Natural killer cell (primary cell): Measurements from ENCODE around the gene ANKRD52. TPM values are rescaled to one million over a fixed set of nuclear protein-coding genes. Genes with fewer than 3 reads are reported as not detected.

Experiments
- ATAC-seq, 3 donors: fragments of 150-1000 bp in 2 of 3; fragments of 200-7000 bp in 1 of 3; cut with Tn5 transposase; 1 replicate in 1 of 3; 2 replicates in 2 of 3; pipeline ENCODE4 v1.10.0; 2021; ENCODE audit warnings: mild to moderate bottlenecking in 2 of 3, moderate library complexity in 2 of 3
- DNase-seq, 2 donors: peaks; one replicate each; pipeline versions ENCODE4 v3.0.0 to v3.0.0-alpha.2; 2013 to 2021; ENCODE audit warnings: mixed read lengths in 1 of 2
- H3K27ac ChIP-seq: one replicate; pipeline ENCODE4 v1.5.1; 2013; ENCODE audit warnings: mild to moderate bottlenecking, low read length
- H3K27me3 ChIP-seq: one replicate; pipeline ENCODE4 v1.6.1; 2013; ENCODE audit warnings: low read length; ENCODE audit not compliant: control insufficient read depth, insufficient read depth
- H3K36me3 ChIP-seq: one replicate; pipeline ENCODE4 v1.6.1; 2013; ENCODE audit warnings: low read length; ENCODE audit not compliant: control insufficient read depth, insufficient read depth
- H3K4me1 ChIP-seq: one replicate; pipeline ENCODE4 v1.6.1; 2013; ENCODE audit warnings: low read length; ENCODE audit not compliant: control insufficient read depth, insufficient read depth
- H3K4me3 ChIP-seq: one replicate; pipeline ENCODE4 v1.5.1; 2013; ENCODE audit warnings: low read length
- H3K9me3 ChIP-seq: one replicate; pipeline ENCODE4 v1.6.1; 2013; ENCODE audit warnings: low read length; ENCODE audit not compliant: control insufficient read depth, insufficient read depth
- H3K27ac Mint-ChIP-seq, 2 donors: one replicate each; pipeline ENCODE4 v1.8.0; 2022; ENCODE audit warnings: mild to moderate bottlenecking in 2 of 2, mixed read lengths in 2 of 2, moderate library complexity in 1 of 2
- H3K27me3 Mint-ChIP-seq, 2 donors: one replicate each; pipeline ENCODE4 v1.8.0; 2022; ENCODE audit warnings: low read depth in 2 of 2, mixed read lengths in 2 of 2
- H3K36me3 Mint-ChIP-seq: one replicate; pipeline ENCODE4 v1.8.0; 2022; ENCODE audit warnings: mixed read lengths
- H3K4me1 Mint-ChIP-seq, 2 donors: one replicate each; pipeline ENCODE4 v1.8.0; 2022; ENCODE audit warnings: mixed read lengths in 2 of 2
- H3K4me3 Mint-ChIP-seq: one replicate; pipeline ENCODE4 v1.8.0; 2022; ENCODE audit warnings: mild to moderate bottlenecking, moderate library complexity, mixed read lengths
- H3K9me3 Mint-ChIP-seq, 2 donors: one replicate each; pipeline ENCODE4 v1.8.0; 2022; ENCODE audit warnings: mixed read lengths in 2 of 2
- WGBS: methylation state at CpG from one replicate; pipeline ENCODE4 v1.1.7; 2013; ENCODE audit warnings: missing lambda C conversion rate; ENCODE audit not compliant: insufficient coverage; 5-methylcytosine and 5-hydroxymethylcytosine counted together
- intact Hi-C: fragments of 100-400 bp; cut with micrococcal nuclease; formaldehyde crosslinking; loops from one replicate; pipeline ENCODE4 v1.14.2; 2022
- total RNA-seq, 4 donors: library from RNA; stranded (reverse); fragments of 120-200 nt in 1 of 4; gene quantifications; one replicate each; pipeline versions ENCODE4 v1.2.3 to v1.2.4, GENCODE V29; 2013 to 2022
- TF ChIP-seq, protein P1 (sequence below): fragments of 200-600 bp; IDR thresholded peaks from one replicate; pipeline ENCODE4 v1.8.0; 2022; ENCODE audit warnings: antibody characterized with exemption

Gene ANKRD52
- total RNA-seq, 3 donors from 2014 or later (not counting 1 experiment from before 2014, with no cell fraction given): 34.1 to 52.2 (median 51.4) TPM

DNA sequence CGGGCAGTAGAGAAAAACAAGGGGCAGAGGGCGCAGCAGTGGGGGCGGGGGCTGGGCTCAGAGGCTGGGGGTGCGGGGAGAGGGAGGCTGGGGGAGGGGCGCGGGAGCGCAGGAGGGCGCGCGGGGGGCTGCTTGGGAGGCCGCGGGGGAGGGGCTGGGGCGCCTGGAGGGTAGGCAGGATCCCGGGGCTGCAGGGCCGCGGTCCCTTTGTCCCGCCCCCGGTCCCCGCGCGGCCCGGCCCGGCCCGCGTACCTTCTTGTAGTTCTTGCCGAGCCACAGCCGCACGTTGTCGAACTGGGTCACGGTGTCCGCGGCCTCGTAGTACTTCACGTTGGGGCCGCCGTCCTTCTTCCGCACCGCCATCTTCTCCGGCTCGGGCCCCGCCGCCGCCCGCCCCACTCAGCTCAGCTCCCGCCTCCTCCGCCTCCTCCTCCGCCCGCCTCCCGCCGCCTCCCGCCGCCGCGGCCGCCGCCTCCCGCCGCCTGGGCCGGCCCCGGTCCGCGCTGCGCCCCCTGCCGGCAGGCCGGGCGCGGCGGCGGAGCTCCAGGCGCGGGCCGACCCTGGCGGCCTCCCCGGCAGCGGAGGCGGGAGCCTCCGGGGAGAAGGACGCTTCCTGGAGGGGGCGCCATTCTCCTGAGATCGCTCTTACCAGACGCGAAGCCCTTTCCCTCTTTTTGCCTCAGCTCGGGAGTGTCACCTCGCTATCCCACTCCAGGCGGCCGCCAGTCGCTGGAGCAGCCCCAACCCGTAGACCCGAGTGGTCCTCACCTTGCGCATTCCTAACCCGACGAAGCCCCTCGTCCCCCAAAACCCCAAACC is 68.9 kb downstream of the ANKRD52 start, which contains the start of gene SMARCC2:
Gene SMARCC2 (minus strand): TSS at position 385 of the 819 bp plus-strand sequence. CDS start 22 bp downstream, at position 363.
- no peaks in the 10 kb centered on the region for H3K27me3 ChIP-seq
- peaks cover 27% of the 10 kb centered on the region for H3K4me1 ChIP-seq
- peaks cover 12% of the 10 kb centered on the region for H3K36me3 ChIP-seq
- H3K4me1 Mint-ChIP-seq: peaks cover 43 to 55% of the 10 kb centered on the region in 2 donors
- WGBS: under 1% methylated on average over 93 of the region's 93 CpGs
- TF ChIP-seq, protein P1, sequence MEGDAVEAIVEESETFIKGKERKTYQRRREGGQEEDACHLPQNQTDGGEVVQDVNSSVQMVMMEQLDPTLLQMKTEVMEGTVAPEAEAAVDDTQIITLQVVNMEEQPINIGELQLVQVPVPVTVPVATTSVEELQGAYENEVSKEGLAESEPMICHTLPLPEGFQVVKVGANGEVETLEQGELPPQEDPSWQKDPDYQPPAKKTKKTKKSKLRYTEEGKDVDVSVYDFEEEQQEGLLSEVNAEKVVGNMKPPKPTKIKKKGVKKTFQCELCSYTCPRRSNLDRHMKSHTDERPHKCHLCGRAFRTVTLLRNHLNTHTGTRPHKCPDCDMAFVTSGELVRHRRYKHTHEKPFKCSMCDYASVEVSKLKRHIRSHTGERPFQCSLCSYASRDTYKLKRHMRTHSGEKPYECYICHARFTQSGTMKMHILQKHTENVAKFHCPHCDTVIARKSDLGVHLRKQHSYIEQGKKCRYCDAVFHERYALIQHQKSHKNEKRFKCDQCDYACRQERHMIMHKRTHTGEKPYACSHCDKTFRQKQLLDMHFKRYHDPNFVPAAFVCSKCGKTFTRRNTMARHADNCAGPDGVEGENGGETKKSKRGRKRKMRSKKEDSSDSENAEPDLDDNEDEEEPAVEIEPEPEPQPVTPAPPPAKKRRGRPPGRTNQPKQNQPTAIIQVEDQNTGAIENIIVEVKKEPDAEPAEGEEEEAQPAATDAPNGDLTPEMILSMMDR: peak; percentile 66
- no peaks in the 10 kb centered on the region for H3K9me3 Mint-ChIP-seq
- intact Hi-C loops: loop anchor here (2.0 to 10.0 kb wide), 3 partner anchors 37 to 455 kb away; partner anchors contain the start of genes MYL6B and ZC3H10
- peak within 1 kb of the TSS; percentile 99 for H3K4me3 Mint-ChIP-seq
- DNase-seq (peak; percentile 83 to 94), ATAC-seq (peak; percentile 81 to 94 (median 83))
- H3K9me3 ChIP-seq: no peaks in the 10 kb centered on the region
- peak within 1 kb of the TSS; percentile 96 for H3K4me3 ChIP-seq
- no peaks in the 10 kb centered on the region for H3K27me3 Mint-ChIP-seq
- peak within 1 kb of the TSS; percentile 96 for H3K27ac ChIP-seq
- peak within 1 kb of the TSS; percentile 98 for H3K27ac Mint-ChIP-seq
- peaks cover 13% of the 10 kb centered on the region for H3K36me3 Mint-ChIP-seq

DNA sequence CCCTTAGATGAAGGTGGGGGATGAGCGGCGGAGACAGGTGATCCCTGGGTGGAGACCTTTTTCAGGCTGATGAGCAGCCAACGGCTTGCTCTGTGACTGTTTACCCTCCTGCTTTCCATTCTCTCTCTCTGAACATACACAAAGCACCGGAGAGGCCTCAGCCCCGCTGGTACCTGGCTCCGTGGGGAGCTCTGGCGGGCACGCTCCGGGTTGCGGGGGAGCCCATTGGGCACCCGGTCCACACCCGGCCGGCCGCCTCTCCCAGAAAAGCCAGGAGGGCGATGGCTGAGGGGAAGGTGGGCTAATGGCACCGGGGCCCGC is 69.4 kb downstream of the ANKRD52 start:
- Mint-ChIP-seq H3K4me1 (peaks cover 43 to 55% of the 10 kb centered on the region in 2 donors), H3K9me3 (no peaks in the 10 kb centered on the region), H3K27ac (peak overlapping the region; percentile 89 to 98), H3K36me3 (peaks cover 17% of the 10 kb centered on the region), H3K4me3 (peak overlapping the region; percentile 95), H3K27me3 (no peaks in the 10 kb centered on the region)
- 0% methylated on average over 17 of the region's 17 CpGs for WGBS
- intact Hi-C loops: loop anchor here (2.0 to 10.0 kb wide), 3 partner anchors 36 to 454 kb away; partner anchors contain the start of genes MYL6B and ZC3H10
- no peak for ATAC-seq
- TF ChIP-seq, protein P1: no peak
- Histone ChIP-seq H3K27me3 (no peaks in the 10 kb centered on the region), H3K36me3 (peaks cover 17% of the 10 kb centered on the region), H3K4me1 (peaks cover 27% of the 10 kb centered on the region), H3K4me3 (peak overlapping the region; percentile 78), H3K27ac (peak overlapping the region; percentile 77), H3K9me3 (no peaks in the 10 kb centered on the region)
- peak in 1 of 2 donors; percentile 49 for DNase-seq

DNA sequence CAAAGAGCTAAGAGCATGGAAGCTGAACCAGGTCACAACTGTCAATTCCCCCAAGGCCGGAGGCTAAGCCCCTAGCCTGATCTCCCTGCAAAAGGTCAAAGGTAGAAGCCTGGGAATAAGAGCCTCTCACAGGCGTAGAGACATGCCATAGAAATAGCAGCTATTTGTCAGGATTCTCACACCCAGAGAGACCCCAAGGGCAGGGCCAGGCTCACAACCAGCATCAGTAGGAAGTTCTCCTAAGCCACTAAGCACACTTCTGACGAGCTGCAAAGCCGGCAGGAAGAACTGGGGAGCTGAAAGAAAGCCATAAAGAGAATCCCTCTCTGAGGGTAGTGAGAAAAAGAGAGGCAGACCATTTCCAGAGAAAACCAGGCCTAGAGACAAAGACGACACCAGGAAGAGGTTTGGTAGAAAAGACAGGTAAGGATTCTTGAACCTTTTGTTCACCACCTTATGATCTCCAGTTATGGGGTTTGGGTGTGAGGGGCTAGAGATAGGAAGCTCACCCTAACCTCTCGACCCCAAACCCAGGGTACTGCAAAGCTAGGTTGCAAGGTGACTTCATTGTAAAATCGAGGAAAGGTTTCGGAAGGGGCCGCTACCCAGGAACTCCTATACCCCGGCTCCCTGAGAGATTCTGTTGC is 69.9 kb downstream of the ANKRD52 start:
- no peaks in the 10 kb centered on the region for H3K27me3 ChIP-seq
- Mint-ChIP-seq H3K9me3 (no peaks in the 10 kb centered on the region), H3K36me3 (peaks cover 17% of the 10 kb centered on the region), H3K4me1 (peaks cover 42 to 52% of the 10 kb centered on the region in 2 donors), H3K27ac (peak overlapping the region; percentile 89 to 98), H3K4me3 (peak overlapping the region; percentile 95), H3K27me3 (no peaks in the 10 kb centered on the region)
- no peak for ATAC-seq
- TF ChIP-seq, protein P1: no peak
- WGBS: 9% methylated on average over 8 of the region's 10 CpGs
- H3K36me3 ChIP-seq: peaks cover 21% of the 10 kb centered on the region
- peak in 1 of 2 donors; percentile 39 for DNase-seq
- intact Hi-C loops: loop anchor here (2.0 to 10.0 kb wide), 3 partner anchors 35 to 453 kb away; partner anchors contain the start of genes MYL6B and ZC3H10
- H3K4me1 ChIP-seq: peaks cover 27% of the 10 kb centered on the region
- peak overlapping the region; percentile 78 for H3K4me3 ChIP-seq
- H3K9me3 ChIP-seq: no peaks in the 10 kb centered on the region
- peak overlapping the region; percentile 77 for H3K27ac ChIP-seq

Other genes starting within 250 kb of the ANKRD52 start
- gene IKZF4, start 237.3 kb downstream of the ANKRD52 start, total RNA-seq: 1 to 10 TPM; 4.4 to 5.5 (median 5.5) TPM
- gene RPS26, start 216.5 kb downstream of the ANKRD52 start, total RNA-seq: 10 to 100 TPM; 29.5 to 50.3 (median 35.5) TPM
- under 1 TPM in 2 of 3 donors, not detected in 1; 0.26 to 0.66 TPM for gene ERBB3, start 178.2 kb downstream of the ANKRD52 start, total RNA-seq
- 10 to 100 TPM; 78.5 to 86.4 (median 79.7) TPM for gene PA2G4, start 153.8 kb downstream of the ANKRD52 start, total RNA-seq
- gene RPL41, start 141.8 kb downstream of the ANKRD52 start, total RNA-seq: 1,000 to 10,000 TPM; 2,342 to 3,083 (median 3,009) TPM
- 10 to 100 TPM; 12.0 to 24.3 (median 16.2) TPM for gene ZC3H10, start 140.1 kb downstream of the ANKRD52 start, total RNA-seq
- 100 to 1,000 TPM; 198 to 215 (median 199) TPM for gene ESYT1, start 130.1 kb downstream of the ANKRD52 start, total RNA-seq
- 1 to 10 TPM; 6.7 to 8.9 (median 7.4) TPM for gene MYL6B, start 105.8 kb downstream of the ANKRD52 start, total RNA-seq
- 1,000 to 10,000 TPM in 2 of 3 donors, 100 to 1,000 TPM in 1; 881 to 1,204 (median 1,015) TPM for gene MYL6, start 100.0 kb downstream of the ANKRD52 start, total RNA-seq
- 100 to 1,000 TPM; 205 to 232 (median 210) TPM for gene SMARCC2, start 68.9 kb downstream of the ANKRD52 start, total RNA-seq
- gene RNF41, start 36.5 kb downstream of the ANKRD52 start, total RNA-seq: 10 to 100 TPM; 32.3 to 44.5 (median 38.6) TPM
- gene NABP2, start 34.0 kb downstream of the ANKRD52 start, total RNA-seq: 10 to 100 TPM; 21.6 to 23.4 (median 22.6) TPM
- 1 to 10 TPM in 1 of 3 donors, under 1 TPM in 2; 0.70 to 1.4 (median 0.71) TPM for gene SLC39A5, start 28.3 kb downstream of the ANKRD52 start, total RNA-seq
- 10 to 100 TPM; 27.2 to 37.9 (median 30.2) TPM for gene COQ10A, start 8.6 kb upstream of the ANKRD52 start, total RNA-seq
- gene CS, start 41.9 kb upstream of the ANKRD52 start, total RNA-seq: 100 to 1,000 TPM; 185 to 190 (median 188) TPM
- gene CNPY2, start 57.6 kb upstream of the ANKRD52 start, total RNA-seq: 10 to 100 TPM; 50.4 to 64.3 (median 60.8) TPM
- 100 to 1,000 TPM in 1 of 3 donors, 10 to 100 TPM in 2; 86.2 to 117 (median 95.7) TPM for gene PAN2, start 75.6 kb upstream of the ANKRD52 start, total RNA-seq
- 1 to 10 TPM; 1.8 to 2.7 (median 2.2) TPM for gene IL23A, start 80.5 kb upstream of the ANKRD52 start, total RNA-seq
- 100 to 1,000 TPM; 140 to 157 (median 143) TPM for gene STAT2, start 101.7 kb upstream of the ANKRD52 start, total RNA-seq
- gene APOF, start 104.5 kb upstream of the ANKRD52 start, total RNA-seq: not detected
- 10 to 100 TPM; 11.1 to 12.3 (median 11.7) TPM for gene TIMELESS, start 191.0 kb upstream of the ANKRD52 start, total RNA-seq
- gene MIP, start 196.3 kb upstream of the ANKRD52 start, total RNA-seq: not detected
- gene SPRYD4, start 210.2 kb upstream of the ANKRD52 start, total RNA-seq: 1 to 10 TPM; 5.6 to 6.2 (median 5.6) TPM
- 1 to 10 TPM; 1.2 to 1.6 (median 1.6) TPM for gene GLS2, start 229.8 kb upstream of the ANKRD52 start, total RNA-seq